Measurements from ENCODE around the gene ARMC6.
A peak's percentile ranks its signal among the peaks of the same experiment; 100 is the strongest.
"Not testable (repeated sequence)": the region's sequence is repeated elsewhere in the genome, so short reads cannot be mapped to it uniquely, and the experiment has no call there.

The ARMC6 gene

DNA sequence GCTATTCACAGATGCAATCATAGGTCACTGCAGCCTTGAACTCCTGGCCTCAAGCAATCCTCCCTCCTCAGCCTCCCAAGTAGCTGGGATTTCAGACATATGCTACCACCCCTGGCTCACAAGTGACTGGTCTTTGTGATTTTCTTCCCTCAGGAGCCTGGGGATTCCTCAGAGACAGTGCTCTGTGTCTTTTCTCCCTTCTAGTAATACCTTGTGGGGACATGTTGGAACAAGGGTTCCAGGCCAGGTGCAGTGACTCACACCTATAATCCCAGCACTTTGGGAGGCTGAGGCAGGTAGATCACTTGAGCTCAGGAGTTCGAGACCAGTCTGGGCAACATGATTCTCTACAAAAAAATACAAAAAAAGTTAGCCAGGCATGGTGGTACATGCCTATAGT, 10.0 kb upstream of the ARMC6 start:
- not testable (repeated sequence) for DNase-seq

GRCh38 chr19:19025861-19026260, 7.5 kb upstream of the ARMC6 start:
- DNase-seq: no peak

DNA sequence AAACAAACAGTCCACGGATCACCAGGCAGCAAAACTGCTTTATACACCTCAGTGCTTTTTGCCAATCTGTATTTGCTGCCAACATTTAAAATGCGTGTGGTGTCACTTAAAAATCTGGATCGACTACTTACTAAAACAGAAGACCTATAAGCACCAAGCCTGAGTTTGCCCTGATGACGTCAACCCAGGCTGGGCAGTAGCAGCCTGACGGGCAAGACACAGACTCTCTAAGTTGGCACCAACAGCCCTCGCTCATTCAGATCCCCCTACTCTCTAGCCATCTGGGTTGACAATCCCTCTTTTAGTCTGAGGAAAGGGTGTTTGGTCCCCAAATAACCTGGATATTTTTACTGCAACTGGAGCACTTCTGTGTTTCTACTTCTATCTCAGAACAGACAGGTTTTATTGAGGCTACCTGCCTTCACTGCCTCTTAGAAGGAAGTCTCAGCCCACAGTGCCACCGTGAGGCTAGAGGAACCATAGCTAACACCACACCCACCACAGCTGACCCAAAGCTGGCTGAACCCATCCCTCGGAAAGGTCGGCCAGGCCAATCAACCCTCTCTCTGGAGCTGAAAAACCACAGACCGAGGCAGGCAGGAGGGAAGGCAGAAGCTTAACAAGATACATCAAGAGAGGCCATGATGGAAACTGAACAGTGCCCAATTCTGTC, 7.0 kb upstream of the ARMC6 start:
- no peak for DNase-seq

DNA sequence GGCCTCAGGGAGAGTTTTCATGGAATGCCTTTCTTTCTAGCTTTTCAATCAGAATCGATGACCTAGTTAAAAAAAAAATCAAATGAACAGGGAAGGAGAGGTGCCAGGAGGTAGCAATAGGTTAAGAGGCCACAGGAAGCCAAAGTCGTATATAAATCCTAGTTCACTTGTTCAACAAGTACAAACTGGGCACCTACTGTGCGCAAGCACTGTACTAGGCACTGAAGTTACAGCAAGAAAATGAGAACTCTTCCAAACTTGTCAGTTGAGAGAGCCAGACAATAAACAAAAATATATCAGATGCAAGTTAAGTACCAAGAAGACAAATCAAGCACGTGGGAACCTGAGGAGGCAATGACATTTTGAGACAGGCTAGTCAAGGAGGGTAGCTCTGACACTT, 6.2 kb upstream of the ARMC6 start:
- no peak for DNase-seq

DNA sequence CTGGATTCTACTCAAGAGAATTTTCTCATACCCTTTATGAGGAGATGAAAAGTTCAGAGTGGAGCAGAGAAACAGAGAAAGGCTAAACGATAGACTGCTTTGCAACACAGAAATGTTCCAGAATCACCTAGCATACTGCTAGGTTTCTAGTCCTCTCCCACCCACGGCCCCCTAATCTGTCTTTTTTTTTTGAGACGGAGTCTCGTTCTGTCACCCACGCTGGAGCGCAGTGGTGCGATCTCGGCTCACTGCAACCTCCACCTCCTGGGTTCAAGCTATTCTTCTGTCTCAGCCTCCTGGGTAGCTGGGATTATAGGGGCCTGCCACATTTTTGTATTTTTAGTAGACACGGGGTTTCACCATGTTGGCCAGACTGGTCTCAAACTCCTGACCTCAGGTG, 4.9 kb upstream of the ARMC6 start:
- DNase-seq: no peak

DNA sequence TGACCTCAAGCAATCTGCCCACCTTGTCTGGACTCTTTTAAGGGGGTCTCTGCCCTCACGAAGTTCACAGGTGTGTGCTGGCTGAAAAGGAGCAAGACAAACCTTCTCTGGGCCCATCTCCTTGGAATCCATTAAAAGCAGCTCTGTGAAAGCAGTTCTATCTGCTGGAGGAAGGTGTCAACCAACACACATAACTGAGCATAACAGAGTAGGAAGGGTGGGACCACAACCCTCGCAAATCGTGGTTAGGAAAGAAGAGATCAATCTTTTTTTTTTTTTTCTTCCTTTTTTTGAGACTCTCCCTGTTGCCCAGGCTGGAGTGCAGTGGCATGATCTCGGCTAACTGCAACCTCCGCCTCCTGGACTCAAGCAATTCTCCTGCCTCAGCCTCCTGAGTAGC, 1.5 kb upstream of the ARMC6 start:
- DNase-seq: no peak

DNA sequence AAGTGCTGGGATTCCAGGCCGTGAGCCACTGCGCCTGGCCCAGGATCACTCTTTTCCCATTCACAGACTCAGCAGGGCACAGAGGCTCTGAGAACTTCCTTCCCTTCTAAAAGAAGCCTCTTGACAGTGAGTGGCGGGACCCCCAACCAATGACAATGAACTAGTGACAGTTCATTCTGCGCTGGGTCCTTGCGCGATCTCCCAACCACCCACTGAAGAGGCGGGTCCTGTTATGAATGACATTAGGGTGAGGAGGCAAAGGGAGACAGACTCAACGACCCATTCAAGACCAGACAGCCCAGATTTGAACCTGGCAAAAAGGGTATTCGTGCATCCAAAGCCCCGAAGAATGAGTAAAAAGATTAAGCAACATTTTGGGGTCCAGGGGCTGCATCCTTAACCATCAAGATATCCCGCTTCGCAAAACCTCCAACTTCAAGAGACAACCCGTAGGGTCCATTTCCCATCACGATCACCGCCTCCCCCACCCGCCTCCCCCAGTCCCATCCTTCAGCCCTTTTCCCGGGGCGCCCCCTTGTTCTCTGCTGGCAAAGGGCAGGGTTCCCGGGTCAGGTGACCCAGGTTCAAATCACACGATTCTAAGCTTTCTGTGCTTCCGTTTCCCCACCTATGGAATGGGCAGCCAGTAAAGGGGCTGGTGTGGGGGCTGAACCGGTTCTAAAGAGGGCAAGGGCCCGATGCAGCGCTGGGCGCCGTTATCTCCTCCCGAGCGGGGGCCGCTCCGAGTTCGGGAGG, 805 bp upstream of the ARMC6 start:
- DNase-seq: peak; percentile 85

- DNase-seq: no peak
Measured at GRCh38 chr19:19033176-19033425, 302 bp upstream of the ARMC6 start.

DNA sequence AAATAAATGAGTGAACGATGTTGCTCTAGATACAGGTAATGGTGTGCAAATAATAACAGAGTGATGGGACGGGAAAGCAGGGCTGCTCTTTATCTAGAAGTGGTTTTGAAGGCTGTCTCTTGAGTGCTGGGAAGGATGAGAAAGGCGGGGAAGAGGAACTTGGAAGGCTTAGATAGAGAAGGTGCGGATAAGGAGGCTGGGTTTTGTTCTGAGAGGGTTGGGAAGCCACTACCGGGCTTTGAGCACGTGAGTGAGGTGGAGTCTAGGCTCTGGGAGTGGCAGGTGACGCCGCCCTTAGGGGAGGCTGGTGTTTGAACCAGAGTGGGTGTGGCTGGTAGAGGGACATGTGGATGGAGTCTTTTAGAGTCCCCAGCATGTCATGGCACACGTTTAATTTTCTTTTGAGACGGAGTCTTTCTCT, 811 bp downstream of the ARMC6 start:
- peak; percentile 61 for DNase-seq

GRCh38 chr19:19039901-19040300, 6.5 kb downstream of the ARMC6 start:
- DNase-seq: no peak

- DNase-seq: no peak
Measured at GRCh38 chr19:19040417-19040816, 7.0 kb downstream of the ARMC6 start.

DNA sequence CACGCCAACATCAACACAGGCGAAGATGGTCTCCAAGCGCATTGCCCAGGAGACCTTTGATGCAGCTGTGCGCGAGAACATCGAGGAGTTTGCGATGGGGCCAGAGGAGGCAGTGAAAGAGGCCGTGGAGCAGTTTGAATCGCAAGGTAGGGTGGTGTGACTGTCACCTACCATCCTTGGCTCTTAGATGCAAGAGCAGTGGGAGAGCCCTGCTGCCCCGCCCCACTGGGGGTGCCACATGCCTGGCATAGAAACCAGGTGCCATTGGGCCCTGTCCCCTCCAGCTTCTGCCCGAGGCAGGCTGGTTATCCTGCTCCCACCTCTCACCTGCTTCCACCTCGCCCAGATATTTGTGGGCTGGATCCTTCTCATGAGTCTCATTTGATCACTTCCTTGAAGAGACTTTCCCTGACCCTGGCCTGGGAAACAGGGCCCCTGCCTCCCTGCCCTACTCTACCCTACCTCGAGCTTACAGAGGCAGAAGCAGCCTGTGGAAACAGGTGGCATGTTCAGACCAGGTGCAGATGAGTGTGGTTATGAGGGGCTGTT, 9.4 kb downstream of the ARMC6 start:
- no peak for DNase-seq

DNA sequence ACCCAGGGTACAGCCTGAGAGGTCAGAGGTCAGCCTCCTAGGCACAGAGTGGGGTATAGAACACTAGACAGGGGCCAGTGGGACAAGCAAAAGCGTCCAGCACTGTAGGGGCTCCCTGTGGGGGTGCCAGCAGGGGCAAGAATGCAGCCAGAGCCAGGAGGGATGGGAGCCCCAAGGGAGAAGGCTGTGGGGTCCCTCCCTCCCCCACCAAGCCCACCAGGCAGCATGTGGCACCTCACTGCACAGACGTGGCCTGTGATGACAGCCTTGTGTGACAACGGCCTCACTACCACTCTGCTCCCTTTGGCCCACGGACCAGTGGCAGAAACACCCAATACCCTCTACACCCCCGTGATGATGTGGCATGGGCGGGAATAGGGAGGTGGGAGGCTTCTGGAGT, 10.1 kb downstream of the ARMC6 start:
- DNase-seq: no peak

GRCh38 chr19:19043881-19044280, 10.5 kb downstream of the ARMC6 start:
- DNase-seq: no peak

DNA sequence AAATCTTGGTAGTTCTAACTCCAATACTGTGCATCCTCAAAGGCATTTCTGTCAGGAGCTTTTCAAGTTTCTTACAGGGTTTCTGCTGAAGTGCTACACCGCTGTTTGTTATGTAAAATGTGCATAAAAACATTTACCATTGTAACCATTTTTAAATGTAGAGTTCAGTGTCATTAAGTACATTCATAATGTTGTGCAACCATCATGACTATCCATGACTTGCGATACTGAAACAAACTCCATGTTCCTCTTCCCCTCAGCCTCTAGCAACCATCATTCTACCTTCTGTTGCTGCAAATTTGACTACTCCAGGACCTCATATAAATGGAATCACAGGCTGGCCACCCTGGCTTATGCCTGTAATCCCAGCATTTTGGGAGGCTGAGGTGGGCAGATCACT, 16.0 kb downstream of the ARMC6 start:
- no peak for DNase-seq

- no peak for DNase-seq
Measured at GRCh38 chr19:19050104-19050503, 16.7 kb downstream of the ARMC6 start.

GRCh38 chr19:19050731-19051130, 17.3 kb downstream of the ARMC6 start:
- no peak for DNase-seq

DNA sequence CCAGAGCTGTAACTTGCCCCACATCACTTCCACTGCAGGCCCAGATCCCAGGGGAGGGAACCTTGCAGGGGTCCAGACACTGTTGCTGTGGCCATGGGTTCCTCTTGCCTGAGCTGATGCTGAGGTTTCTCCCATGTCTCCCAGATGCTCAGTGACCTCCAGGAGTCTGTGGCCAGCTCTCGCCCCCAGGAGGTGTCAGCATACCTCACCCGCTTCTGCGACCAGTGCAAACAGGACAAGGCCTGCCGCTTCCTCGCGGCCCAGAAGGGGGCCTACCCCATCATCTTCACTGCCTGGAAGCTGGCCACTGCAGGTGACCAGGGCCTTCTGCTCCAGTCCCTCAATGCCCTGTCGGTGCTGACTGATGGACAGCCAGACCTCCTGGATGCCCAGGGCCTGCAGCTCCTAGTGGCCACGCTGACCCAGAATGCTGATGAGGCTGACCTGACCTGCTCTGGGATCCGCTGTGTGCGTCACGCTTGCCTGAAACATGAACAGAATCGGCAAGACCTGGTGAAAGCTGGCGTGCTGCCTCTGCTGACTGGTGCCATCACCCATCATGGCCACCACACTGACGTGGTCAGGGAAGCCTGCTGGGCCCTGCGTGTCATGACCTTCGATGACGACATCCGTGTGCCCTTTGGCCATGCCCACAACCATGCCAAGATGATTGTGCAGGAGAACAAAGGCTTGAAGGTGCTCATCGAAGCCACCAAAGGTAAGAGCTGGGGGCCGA, 18.2 kb downstream of the ARMC6 start:
- DNase-seq: no peak

DNA sequence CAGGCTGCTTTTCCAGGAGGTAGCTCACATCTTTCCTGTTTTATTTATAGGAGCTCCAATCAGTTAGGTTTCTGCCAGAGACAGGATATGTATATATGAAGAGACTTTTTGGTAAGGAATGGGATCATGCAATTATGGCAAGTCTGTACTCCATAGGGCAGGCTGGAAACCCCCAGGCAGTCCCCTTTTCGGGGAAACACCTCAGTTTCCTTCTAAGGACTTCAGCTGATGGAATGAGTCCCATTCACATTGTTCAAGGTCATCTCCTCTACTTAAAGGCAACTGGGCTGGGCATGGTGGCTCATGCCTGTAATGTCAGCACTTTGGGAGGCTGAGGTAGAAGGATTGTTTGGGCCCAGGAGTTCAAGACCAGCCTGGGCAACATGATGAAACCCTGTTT, 19.5 kb downstream of the ARMC6 start:
- no peak for DNase-seq

DNA sequence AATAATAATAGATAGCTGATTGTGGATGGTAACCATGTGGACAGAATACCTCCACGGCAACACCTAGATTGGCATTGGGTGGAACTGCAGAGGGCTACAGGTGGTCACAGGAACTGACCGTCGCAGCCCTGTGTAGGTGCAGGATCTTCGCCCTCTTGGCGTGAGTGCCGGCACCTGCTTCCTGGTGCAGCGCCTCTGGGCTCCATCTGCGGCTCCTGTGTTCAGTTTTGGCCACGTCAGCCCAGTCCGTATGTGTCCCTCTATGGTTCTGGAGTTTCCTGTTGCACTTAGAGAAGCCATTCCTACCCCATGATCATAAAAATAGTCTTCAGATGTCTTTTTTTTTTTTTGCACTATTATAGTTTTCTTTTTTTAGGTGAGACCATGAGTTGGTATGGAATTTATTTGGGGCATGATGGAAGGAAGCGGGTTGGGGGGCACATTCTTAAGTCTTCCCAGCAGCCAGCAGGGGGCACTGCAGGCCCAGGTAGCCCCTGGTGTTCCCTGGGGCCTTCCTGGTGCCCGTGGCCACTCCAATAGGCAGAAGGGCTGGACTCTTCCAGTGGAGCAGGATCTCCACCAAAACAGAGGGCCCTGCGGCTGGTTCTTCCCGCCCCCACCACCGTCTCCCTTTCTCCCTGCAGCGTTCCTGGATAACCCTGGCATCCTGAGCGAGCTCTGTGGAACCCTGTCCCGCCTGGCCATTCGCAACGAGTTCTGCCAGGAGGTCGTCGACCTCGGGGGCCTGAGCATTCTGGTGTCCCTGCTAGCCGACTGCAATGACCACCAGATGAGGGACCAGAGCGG, 20.3 kb downstream of the ARMC6 start:
- DNase-seq: peak; percentile 58

- DNase-seq: no peak
Measured at GRCh38 chr19:19054315-19054938, 21.0 kb downstream of the ARMC6 start.

DNA sequence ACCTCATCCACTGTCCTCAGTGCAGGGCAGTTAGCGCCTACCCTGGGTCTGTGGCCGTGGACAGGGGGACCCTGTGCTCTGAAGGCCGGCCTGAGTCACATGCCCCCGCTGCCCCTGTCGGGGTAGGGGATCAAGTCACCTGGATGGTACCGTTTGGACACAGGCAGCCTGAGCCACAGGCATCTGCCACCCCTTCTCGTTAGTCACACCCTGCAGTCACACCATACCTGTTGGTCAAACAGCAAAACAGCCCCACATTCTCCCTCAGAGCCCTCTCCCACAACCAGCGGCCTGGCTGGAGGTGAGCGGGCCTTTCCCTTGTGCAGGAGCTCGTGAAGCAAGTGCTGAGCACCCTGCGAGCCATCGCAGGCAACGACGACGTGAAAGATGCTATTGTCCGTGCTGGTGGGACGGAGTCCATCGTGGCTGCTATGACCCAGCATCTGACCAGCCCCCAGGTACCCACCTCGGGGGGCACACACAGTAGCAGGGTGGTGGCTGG, 21.6 kb downstream of the ARMC6 start:
- no peak for DNase-seq

- no peak for DNase-seq
Measured at GRCh38 chr19:19055701-19056100, 22.3 kb downstream of the ARMC6 start.
